Peyer's patch (tissue), 4 donors: Measurements from ENCODE around the gene FBLN1. TPM values are rescaled to one million over a fixed set of nuclear protein-coding genes. Genes with fewer than 3 reads are reported as not detected.
A peak's percentile ranks its signal among the peaks of the same experiment; 100 is the strongest.

Source experiments
- DNase-seq, 3 donors: peaks; one replicate each; pipeline ENCODE4 v3.0.0-alpha.2; 2017 to 2019
- H3K27ac ChIP-seq, 4 donors: fragments of 200-600 bp; sonication (generic); one replicate each; pipeline ENCODE4 v1.5.1; 2016 to 2019
- H3K27me3 ChIP-seq, 2 donors: fragments of 200-600 bp; sonication (generic); one replicate each; pipeline ENCODE4 v1.5.1; 2019
- H3K36me3 ChIP-seq, 3 donors: fragments of 200-600 bp; sonication (generic); one replicate each; pipeline ENCODE4 v1.5.1; 2016 to 2019
- H3K4me1 ChIP-seq, 4 donors: fragments of 200-600 bp; sonication (generic); one replicate each; pipeline ENCODE4 v1.5.1; 2016 to 2019
- H3K4me3 ChIP-seq, 4 donors: fragments of 200-600 bp; sonication (generic); 1 replicate in 3 of 4; 2 replicates in 1 of 4; pipeline ENCODE4 v1.5.1; 2016 to 2019; ENCODE audit warnings: mild to moderate bottlenecking in 1 of 4
- H3K9me3 ChIP-seq, 4 donors: fragments of 200-600 bp; sonication (generic); one replicate each; pipeline ENCODE4 v1.5.1; 2016 to 2019; ENCODE audit warnings: mild to moderate bottlenecking in 1 of 4
- POLR2A ChIP-seq, 2 donors: fragments of 450-650 bp; IDR thresholded peaks; one replicate each; pipeline ENCODE4 v1.5.1; 2017; ENCODE audit warnings: antibody characterized with exemption in 2 of 2, mild to moderate bottlenecking in 2 of 2, moderate library complexity in 2 of 2
- total RNA-seq, 4 donors: library from RNA; depleted of rRNA; stranded (reverse); fragments of >200 nt; gene quantifications; one replicate each; pipeline ENCODE4 v1.1.0, GENCODE V29; 2016
- TF ChIP-seq, protein P1 (sequence below), 6 experiments: fragments of 450-650 bp in 4 of 6; fragments of 200-600 bp in 2 of 6; sonication (generic) in 1 of 6; IDR thresholded peaks; one replicate each; pipeline ENCODE4 v1.5.1; 2017 to 2019; ENCODE audit warnings: antibody characterized with exemption in 6 of 6, mild to moderate bottlenecking in 3 of 6, moderate library complexity in 1 of 6

FBLN1 gene
- total RNA-seq, 4 donors from 2014 or later: 29.8 to 162 (median 136) TPM

DNA sequence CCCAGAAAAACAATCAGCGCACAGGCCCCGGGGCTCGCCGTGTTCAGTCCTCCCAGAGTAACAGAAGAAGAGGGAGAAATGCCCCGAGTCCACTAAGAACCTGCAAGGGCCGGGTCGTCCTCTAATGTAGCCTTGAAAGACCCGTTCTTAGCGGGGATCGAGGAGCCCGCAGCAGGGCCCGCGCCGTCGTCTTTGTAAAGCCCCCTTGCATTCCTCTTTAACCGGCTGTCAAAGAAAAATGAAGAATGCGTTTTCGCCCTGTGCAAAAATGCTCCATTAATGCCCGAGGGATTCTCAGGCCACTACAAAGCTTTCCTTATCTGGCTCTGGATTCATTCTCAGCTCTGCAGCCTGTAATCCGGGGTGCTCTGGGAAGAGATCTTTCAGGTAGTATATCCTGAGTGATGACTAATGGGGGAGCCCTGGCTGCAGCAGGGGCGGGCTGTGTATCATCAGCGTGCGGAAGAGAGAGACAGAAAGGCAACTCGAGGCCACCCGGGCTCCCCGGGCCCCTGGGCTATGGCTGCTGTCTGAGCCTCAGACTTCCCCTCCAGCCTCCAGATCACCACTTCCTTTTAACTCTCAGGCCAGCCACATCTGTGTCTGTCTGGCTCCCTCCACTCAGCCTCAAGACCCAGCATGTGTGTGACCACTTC lies 78.2 kb downstream of the FBLN1 start:
- Histone ChIP-seq H3K4me1 (no peaks in the 10 kb centered on the region), H3K27ac (no peak overlapping the region), H3K36me3 (no peaks in the 10 kb centered on the region), H3K9me3 (no peaks in the 10 kb centered on the region), H3K4me3 (no peak overlapping the region), H3K27me3 (no peaks in the 10 kb centered on the region)
- peak in 1 of 3 donors; percentile 25 for DNase-seq
- TF ChIP-seq POLR2A (IDR thresholded peaks at IDR 0.05): no peak
- TF ChIP-seq, protein P1, sequence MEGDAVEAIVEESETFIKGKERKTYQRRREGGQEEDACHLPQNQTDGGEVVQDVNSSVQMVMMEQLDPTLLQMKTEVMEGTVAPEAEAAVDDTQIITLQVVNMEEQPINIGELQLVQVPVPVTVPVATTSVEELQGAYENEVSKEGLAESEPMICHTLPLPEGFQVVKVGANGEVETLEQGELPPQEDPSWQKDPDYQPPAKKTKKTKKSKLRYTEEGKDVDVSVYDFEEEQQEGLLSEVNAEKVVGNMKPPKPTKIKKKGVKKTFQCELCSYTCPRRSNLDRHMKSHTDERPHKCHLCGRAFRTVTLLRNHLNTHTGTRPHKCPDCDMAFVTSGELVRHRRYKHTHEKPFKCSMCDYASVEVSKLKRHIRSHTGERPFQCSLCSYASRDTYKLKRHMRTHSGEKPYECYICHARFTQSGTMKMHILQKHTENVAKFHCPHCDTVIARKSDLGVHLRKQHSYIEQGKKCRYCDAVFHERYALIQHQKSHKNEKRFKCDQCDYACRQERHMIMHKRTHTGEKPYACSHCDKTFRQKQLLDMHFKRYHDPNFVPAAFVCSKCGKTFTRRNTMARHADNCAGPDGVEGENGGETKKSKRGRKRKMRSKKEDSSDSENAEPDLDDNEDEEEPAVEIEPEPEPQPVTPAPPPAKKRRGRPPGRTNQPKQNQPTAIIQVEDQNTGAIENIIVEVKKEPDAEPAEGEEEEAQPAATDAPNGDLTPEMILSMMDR (IDR thresholded peaks at IDR 0.05): no peak

GRCh38 chr22:45581549-45582080 lies 78.9 kb downstream of the FBLN1 start:
- DNase-seq: peak in 1 of 3 donors; percentile 33
- Histone ChIP-seq H3K27me3 (no peaks in the 10 kb centered on the region), H3K9me3 (no peaks in the 10 kb centered on the region), H3K36me3 (no peaks in the 10 kb centered on the region), H3K4me1 (no peaks in the 10 kb centered on the region), H3K27ac (no peak overlapping the region), H3K4me3 (no peak overlapping the region)
- TF ChIP-seq POLR2A (IDR thresholded peaks at IDR 0.05): no peak

DNA sequence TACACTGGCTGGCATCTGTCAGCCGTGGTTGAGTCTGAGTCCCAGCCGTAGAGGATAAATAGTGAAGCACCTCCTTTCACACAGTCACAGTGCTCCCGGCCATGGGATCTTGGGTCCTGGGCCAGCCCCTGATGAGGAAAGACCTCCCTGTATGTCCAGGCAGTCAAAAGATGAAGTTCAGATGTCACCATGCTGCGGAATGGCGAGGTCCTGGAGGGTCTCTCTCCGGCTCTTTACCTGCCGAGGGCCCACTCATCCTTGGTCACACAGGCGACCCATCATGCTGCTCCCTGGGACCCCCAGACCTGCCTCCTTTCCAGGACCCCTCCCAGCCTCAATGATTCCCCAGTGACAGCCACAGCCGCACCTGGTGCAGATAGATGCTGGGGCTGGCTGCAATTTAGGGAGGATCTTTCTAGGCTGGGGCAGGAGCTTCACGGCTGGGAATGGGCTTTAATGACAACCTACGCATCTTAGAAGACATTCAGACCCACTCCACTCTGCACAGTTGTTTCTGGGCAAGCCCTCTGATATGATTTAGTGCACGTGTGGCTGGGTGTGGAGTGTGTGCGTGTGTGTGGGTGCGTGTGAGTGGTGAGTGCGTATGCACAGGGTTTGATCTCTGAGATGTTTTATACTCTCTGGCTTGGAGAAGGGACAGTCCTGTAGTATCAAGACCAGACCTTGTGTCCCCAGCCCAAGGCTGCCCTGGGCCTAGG lies 79.7 kb downstream of the FBLN1 start:
- TF ChIP-seq, protein P1 (IDR thresholded peaks at IDR 0.05): no peak
- TF ChIP-seq POLR2A (IDR thresholded peaks at IDR 0.05): no peak
- no peaks in the 10 kb centered on the region for H3K4me1 ChIP-seq

GRCh38 chr22:45582955-45583320 lies 80.3 kb downstream of the FBLN1 start:
- H3K4me1 ChIP-seq: no peaks in the 10 kb centered on the region
- H3K9me3 ChIP-seq: no peaks in the 10 kb centered on the region
- H3K4me3 ChIP-seq: no peak overlapping the region
- H3K36me3 ChIP-seq: no peaks in the 10 kb centered on the region
- no peaks in the 10 kb centered on the region for H3K27me3 ChIP-seq
- H3K27ac ChIP-seq: no peak overlapping the region
- TF ChIP-seq, protein P1 (IDR thresholded peaks at IDR 0.05): no peak
- TF ChIP-seq POLR2A (IDR thresholded peaks at IDR 0.05): no peak
- no peak for DNase-seq

More for the DNA sequence above, 79.7 kb downstream of the FBLN1 start:
- peak in 1 of 3 donors; percentile 25 for DNase-seq
- Histone ChIP-seq H3K36me3 (no peaks in the 10 kb centered on the region), H3K27me3 (no peaks in the 10 kb centered on the region), H3K4me3 (no peak overlapping the region), H3K9me3 (no peaks in the 10 kb centered on the region), H3K27ac (no peak overlapping the region)

- Histone ChIP-seq H3K27ac (no peak overlapping the region), H3K4me1 (no peaks in the 10 kb centered on the region), H3K27me3 (no peaks in the 10 kb centered on the region), H3K9me3 (no peaks in the 10 kb centered on the region), H3K4me3 (no peak overlapping the region), H3K36me3 (no peaks in the 10 kb centered on the region)
- no peak for TF ChIP-seq POLR2A (IDR thresholded peaks at IDR 0.05)
- TF ChIP-seq, protein P1 (IDR thresholded peaks at IDR 0.05): no peak
- DNase-seq: no peak
Observed at GRCh38 chr22:45583504-45583903, 80.8 kb downstream of the FBLN1 start.

- H3K36me3 ChIP-seq: no peaks in the 10 kb centered on the region
- no peak overlapping the region for H3K27ac ChIP-seq
- H3K27me3 ChIP-seq: no peaks in the 10 kb centered on the region
- no peak overlapping the region for H3K4me3 ChIP-seq
- peak in 1 of 3 donors; percentile 13 for DNase-seq
- H3K9me3 ChIP-seq: no peaks in the 10 kb centered on the region
- H3K4me1 ChIP-seq: no peaks in the 10 kb centered on the region
- TF ChIP-seq POLR2A (IDR thresholded peaks at IDR 0.05): no peak
- TF ChIP-seq, protein P1 (IDR thresholded peaks at IDR 0.05): no peak
Observed at GRCh38 chr22:45584121-45584570, 81.5 kb downstream of the FBLN1 start.
